Gastrocnemius medialis (tissue), 4 donors: ENCODE measurements around the gene MKNK1. TPM values are rescaled to one million over a fixed set of nuclear protein-coding genes. Genes with fewer than 3 reads are reported as not detected.

Experiments
- ATAC-seq, 2 donors: fragments of 150-250 bp; one replicate each; pipeline ENCODE4 v1.9.1; 2016
- DNase-seq, 2 donors: peaks; one replicate each; pipeline ENCODE4 v3.0.0-alpha.2; 2019
- H3K27ac ChIP-seq, 4 donors: fragments of 200-600 bp; sonication (generic); 1 replicate in 1 of 4; 2 replicates in 3 of 4; pipeline ENCODE4 v1.5.1; 2016 to 2018; ENCODE audit warnings: mild to moderate bottlenecking in 2 of 4, moderate library complexity in 1 of 4
- H3K27me3 ChIP-seq, 3 donors: fragments of 200-600 bp; sonication (generic) in 2 of 3; 1 replicate in 1 of 3; 2 replicates in 2 of 3; pipeline versions ENCODE4 v1.5.1 to v1.6.0; 2016 to 2019; ENCODE audit warnings: mild to moderate bottlenecking in 1 of 3, moderate library complexity in 1 of 3
- H3K36me3 ChIP-seq, 2 donors: fragments of 200-600 bp; sonication (generic) in 1 of 2; one replicate each; pipeline ENCODE4 v1.5.1; 2017 to 2018
- H3K4me1 ChIP-seq, 2 donors: fragments of 200-600 bp; sonication (generic) in 1 of 2; one replicate each; pipeline ENCODE4 v1.5.1; 2016 to 2017; ENCODE audit warnings: mild to moderate bottlenecking in 2 of 2
- H3K4me3 ChIP-seq, 4 donors: fragments of 200-600 bp; sonication (generic) in 3 of 4; 1 replicate in 1 of 4; 2 replicates in 3 of 4; pipeline ENCODE4 v1.5.1; 2016 to 2019; ENCODE audit warnings: mild to moderate bottlenecking in 2 of 4
- H3K9me3 ChIP-seq, 3 donors: fragments of 200-600 bp; sonication (generic) in 2 of 3; 1 replicate in 1 of 3; 2 replicates in 2 of 3; pipeline ENCODE4 v1.5.1; 2016 to 2019
- CTCF ChIP-seq, 5 experiments: fragments of 450-650 bp in 3 of 5; fragments of 200-600 bp in 2 of 5; sonication (generic) in 2 of 5; IDR thresholded peaks in 4 of 5; conservative IDR thresholded peaks in 1 of 5; 1 replicate in 4 of 5; 2 replicates in 1 of 5; pipeline ENCODE4 v1.5.1; 2016 to 2019; ENCODE audit warnings: antibody characterized with exemption in 5 of 5, mild to moderate bottlenecking in 3 of 5, moderate library complexity in 3 of 5
- POLR2A ChIP-seq, 2 donors: fragments of 450-650 bp; IDR thresholded peaks; one replicate each; pipeline ENCODE4 v1.6.1; 2017; ENCODE audit warnings: antibody characterized with exemption in 2 of 2, mild to moderate bottlenecking in 2 of 2, moderate library complexity in 2 of 2
- in situ Hi-C, 4 donors: fragments of 200-750 bp; cut with MboI; loops; one replicate each; pipeline versions ENCODE4 v1.15.0 to v1.8.0; 2017; ENCODE audit warnings: low sequenced_read_pairs in 4 of 4
- intact Hi-C: fragments of 100-400 bp; cut with DNase I; formaldehyde crosslinking; loops from one replicate; pipeline ENCODE4 v1.15.1; 2023; ENCODE audit warnings: low total_unique reads
- total RNA-seq, 4 donors: library from RNA; depleted of rRNA; stranded (reverse); fragments of >200 nt; gene quantifications; one replicate each; pipeline versions ENCODE4 v1.1.0 to v1.2.3, GENCODE V29; 2016

MKNK1 gene
- total RNA-seq, 4 donors from 2014 or later = 23.7 to 63.5 (median 43.4) TPM

GRCh38 chr1:46545784-46546183 is 58.3 kb downstream of the MKNK1 start:
- Histone ChIP-seq H3K9me3 (no peaks in the 10 kb centered on the region), H3K27me3 (peaks cover 20 to 23% (median 23%) of the 10 kb centered on the region in 3 donors), H3K4me1 (no peaks in the 10 kb centered on the region), H3K4me3 (no peak overlapping the region), H3K36me3 (no peaks in the 10 kb centered on the region), H3K27ac (no peak overlapping the region)
- no peak for DNase-seq
- intact Hi-C loops = no loop called here
- TF ChIP-seq CTCF (IDR thresholded peaks at IDR 0.05 in 4 of 5, conservative IDR thresholded peaks at IDR 0.05 in 1 of 5) (no peak), POLR2A (IDR thresholded peaks at IDR 0.05) (no peak)
- no peak for ATAC-seq
- in situ Hi-C loops = loop anchor here in 1 of 4 donors (25.0 kb wide), 1 partner anchor 108 kb away; no protein-coding TSS in a partner anchor

GRCh38 chr1:46544561-46545240 is 59.4 kb downstream of the MKNK1 start:
- no peaks in the 10 kb centered on the region for H3K9me3 ChIP-seq
- DNase-seq (no peak), ATAC-seq (no peak)
- no peak for TF ChIP-seq CTCF (IDR thresholded peaks at IDR 0.05 in 4 of 5, conservative IDR thresholded peaks at IDR 0.05 in 1 of 5)
- no peak for TF ChIP-seq POLR2A (IDR thresholded peaks at IDR 0.05)
- intact Hi-C loops = no loop called here
- no peak overlapping the region for H3K4me3 ChIP-seq
- no peaks in the 10 kb centered on the region for H3K4me1 ChIP-seq
- H3K36me3 ChIP-seq = no peaks in the 10 kb centered on the region
- H3K27me3 ChIP-seq = peaks cover 18 to 23% (median 23%) of the 10 kb centered on the region in 3 donors
- in situ Hi-C loops = loop anchor here in 1 of 4 donors (25.0 kb wide), 1 partner anchor 107 kb away; no protein-coding TSS in a partner anchor
- H3K27ac ChIP-seq = no peak overlapping the region

GRCh38 chr1:46543761-46544560 is 60.1 kb downstream of the MKNK1 start:
- no peak overlapping the region for H3K4me3 ChIP-seq

GRCh38 chr1:46543382-46543760 is 60.7 kb downstream of the MKNK1 start:
- DNase-seq (no peak), ATAC-seq (no peak)
- intact Hi-C loops = no loop called here
- in situ Hi-C loops = loop anchor here in 1 of 4 donors (25.0 kb wide), 1 partner anchor 106 kb away; no protein-coding TSS in a partner anchor
- Histone ChIP-seq H3K4me1 (no peaks in the 10 kb centered on the region), H3K4me3 (no peak overlapping the region), H3K27me3 (peaks cover 18 to 23% (median 23%) of the 10 kb centered on the region in 3 donors), H3K36me3 (no peaks in the 10 kb centered on the region), H3K27ac (no peak overlapping the region), H3K9me3 (no peaks in the 10 kb centered on the region)
- TF ChIP-seq CTCF (IDR thresholded peaks at IDR 0.05 in 4 of 5, conservative IDR thresholded peaks at IDR 0.05 in 1 of 5) (no peak), POLR2A (IDR thresholded peaks at IDR 0.05) (no peak)

More at GRCh38 chr1:46543761-46544560, 60.1 kb downstream of the MKNK1 start:
- TF ChIP-seq CTCF (IDR thresholded peaks at IDR 0.05 in 4 of 5, conservative IDR thresholded peaks at IDR 0.05 in 1 of 5) = no peak
- no peak for TF ChIP-seq POLR2A (IDR thresholded peaks at IDR 0.05)
- ATAC-seq (no peak), DNase-seq (no peak)
- Histone ChIP-seq H3K36me3 (no peaks in the 10 kb centered on the region), H3K4me1 (no peaks in the 10 kb centered on the region), H3K27me3 (peaks cover 18 to 23% (median 23%) of the 10 kb centered on the region in 3 donors), H3K9me3 (no peaks in the 10 kb centered on the region), H3K27ac (no peak overlapping the region)
- in situ Hi-C loops (loop anchor here in 1 of 4 donors (25.0 kb wide), 1 partner anchor 107 kb away; no protein-coding TSS in a partner anchor), intact Hi-C loops (no loop called here)
